Neural progenitor cell (in vitro differentiated cells): ENCODE results near the gene WWOX.

ENCODE experiments used
- CTCF ChIP-seq: fragments of 200-600 bp; sonication (generic); IDR thresholded peaks from 2 replicates; pipeline ENCODE4 v1.5.1; 2017; ENCODE audit warnings: antibody characterized with exemption, mild to moderate bottlenecking
- EZH2 ChIP-seq: fragments of 200-600 bp; sonication (generic); IDR thresholded peaks from 2 replicates; pipeline ENCODE4 v1.6.1; 2017; ENCODE audit warnings: antibody characterized with exemption, mild to moderate bottlenecking, moderate library complexity

- no peak for TF ChIP-seq EZH2
- no peak for TF ChIP-seq CTCF
Measured at GRCh38 chr16:78485917-78486257, 386.4 kb downstream of the WWOX start.
